Activated T-helper 1 cell treated with Interleukin-2 at 50 U/mL for 16 hours (primary cell): Measurements from ENCODE around the gene CES4A.
A peak's percentile ranks its signal among the peaks of the same experiment; 100 is the strongest.
"Not testable (repeated sequence)": the region's sequence is repeated elsewhere in the genome, so short reads cannot be mapped to it uniquely, and the experiment has no call there.

Source experiments
- DNase-seq: peaks from one replicate; pipeline ENCODE4 v3.0.0-alpha.2; 2020; ENCODE audit warnings: low read depth

The CES4A gene

GRCh38 chr16:67022531-67023214 lies 34.3 kb downstream of the CES4A start:
- no peak for DNase-seq

DNA sequence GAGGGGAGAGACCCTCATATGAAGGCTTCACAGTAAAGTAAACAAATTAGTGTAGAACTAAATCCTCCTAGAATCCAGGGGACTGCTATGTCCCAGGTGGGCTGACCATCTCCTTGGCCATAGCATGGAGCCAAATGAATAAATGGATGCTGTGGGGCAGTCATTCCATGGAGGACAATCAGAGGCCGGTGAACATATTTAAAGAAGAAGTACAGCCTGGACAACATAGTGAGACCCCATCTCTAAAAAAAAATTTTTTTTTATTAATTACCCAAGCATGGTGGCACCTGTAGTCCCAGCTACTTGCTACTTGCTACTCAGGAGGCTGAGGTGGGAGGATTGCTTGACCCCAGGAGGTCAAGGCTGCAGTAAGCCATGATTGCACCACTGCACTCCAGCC lies 35.3 kb downstream of the CES4A start:
- no peak for DNase-seq

DNA sequence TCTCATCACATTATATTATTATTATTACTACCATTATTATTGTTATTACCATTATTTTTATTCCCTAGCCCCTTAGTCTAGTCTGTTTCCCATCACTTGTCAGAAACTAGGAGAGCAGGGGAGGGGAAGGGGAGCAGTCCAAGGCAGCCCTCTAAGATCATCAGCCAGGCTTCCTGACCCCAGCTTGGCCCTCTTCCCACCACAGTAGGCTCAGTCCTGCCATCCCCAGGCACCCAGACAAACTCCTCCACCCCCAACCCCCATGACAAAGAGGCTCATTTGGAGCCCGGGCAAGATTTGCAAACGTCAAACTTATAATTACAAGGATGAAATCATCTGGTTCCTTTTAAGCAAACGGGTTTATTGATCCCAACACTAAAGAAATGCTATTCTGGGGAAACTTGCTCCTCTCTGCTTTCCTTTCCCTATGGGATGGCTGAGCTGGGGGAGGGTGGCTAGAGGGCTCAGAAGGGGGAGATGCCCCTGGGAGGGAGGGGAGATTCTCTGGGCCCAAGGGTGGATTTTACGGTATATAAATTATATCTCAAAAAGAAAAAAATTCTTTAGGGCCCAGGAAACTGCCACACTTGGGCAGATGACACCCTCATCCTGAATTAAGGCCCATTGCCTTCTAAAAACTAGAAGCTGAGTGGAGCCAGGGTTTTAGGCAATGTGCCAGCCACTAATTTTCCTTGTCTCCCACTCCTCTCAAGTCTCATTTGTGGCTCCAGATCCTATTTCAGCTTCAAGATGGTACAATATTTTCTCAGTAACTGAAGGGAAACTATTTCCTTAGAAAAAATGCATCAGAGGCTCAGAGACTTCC lies 36.2 kb downstream of the CES4A start:
- DNase-seq = no peak

DNA sequence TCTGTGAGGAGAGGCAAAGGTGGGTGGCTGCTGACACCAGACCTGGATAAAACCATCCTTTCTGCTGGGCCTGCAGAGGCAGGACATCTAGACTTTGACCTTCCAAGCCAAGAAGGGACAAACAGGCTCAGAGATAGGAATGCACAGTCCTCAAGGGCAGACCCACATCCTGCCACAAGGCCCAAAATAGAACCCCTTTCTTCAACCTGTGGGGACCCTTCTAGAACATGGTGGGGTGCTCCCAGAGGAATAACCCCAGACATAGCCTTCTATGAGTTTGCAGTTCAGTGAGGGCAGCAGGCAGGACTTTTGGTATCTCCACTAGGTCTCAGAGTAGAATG lies 36.8 kb downstream of the CES4A start:
- DNase-seq = no peak

DNA sequence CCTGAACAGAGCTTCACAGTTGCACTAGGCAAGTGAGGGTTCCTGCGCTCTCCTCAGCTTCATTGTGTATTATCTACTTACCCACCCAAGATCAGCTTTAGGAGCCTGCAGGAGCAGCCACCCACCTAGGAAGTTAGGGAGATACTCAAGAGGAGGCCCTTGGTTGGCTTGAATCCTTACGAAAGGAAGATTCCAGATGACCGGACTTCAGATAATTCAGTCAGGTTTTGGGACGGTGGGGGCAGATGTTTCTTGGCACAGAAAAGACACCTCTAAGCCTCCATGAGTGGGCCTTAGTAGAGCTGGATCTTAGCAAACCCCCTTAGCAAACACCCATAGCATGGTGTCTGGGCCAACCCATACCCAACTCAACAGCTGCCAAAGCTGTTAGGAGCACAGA lies 38.2 kb downstream of the CES4A start:
- no peak for DNase-seq

GRCh38 chr16:67027046-67027445 lies 38.7 kb downstream of the CES4A start:
- no peak for DNase-seq

DNA sequence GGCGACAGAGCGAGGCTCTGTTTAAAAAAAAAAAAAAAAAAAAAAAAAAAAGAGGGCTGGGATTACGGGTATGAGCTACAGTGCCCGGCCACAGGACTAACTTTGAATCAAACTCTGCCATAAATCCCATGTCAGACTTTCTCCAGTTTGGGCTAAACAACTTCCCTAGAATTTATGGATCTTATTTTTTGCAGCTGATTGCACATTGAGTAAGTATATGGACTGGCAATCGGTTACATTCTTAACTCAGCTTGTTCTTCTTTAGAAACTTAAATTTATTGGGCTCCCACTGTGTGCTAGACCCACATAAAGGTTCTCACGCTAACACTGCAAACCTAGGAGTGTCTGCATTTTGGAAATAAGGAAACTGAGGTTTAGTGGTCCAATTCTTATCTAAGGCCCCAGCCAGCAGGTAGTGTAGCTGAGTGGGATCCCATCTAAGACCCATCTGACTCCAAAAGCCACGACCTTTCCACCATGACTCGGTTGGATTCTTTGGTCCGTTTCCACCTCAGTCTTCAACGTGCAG lies 39.8 kb downstream of the CES4A start:
- DNase-seq = no peak

DNA sequence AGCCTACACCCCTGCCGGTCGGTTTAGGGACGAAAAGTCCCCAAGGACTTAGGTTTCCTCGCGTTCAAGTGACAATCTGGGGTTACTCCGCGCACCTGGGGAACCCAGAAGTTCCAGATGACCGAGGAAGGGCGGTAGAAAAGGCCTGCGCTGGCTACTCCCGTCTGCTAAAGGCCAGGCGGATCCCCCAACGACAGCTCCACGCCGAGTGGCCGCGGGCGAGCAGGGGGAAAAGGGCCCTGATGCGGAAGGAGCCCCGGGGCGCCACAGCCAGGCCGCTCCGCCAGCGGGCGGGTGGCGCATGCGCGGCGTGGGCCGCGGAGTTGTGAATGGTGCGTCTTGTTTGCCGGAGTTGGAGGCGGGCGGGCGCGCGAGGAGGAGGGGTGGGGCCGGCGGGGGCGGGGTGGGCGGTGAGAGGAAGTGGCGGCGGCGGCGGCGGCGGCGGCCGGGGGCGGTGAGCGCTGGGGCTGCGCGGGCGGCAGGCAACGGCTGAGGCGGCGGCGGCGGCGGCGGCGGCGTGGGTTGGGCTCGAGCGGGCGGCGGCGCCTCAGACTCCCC lies 40.4 kb downstream of the CES4A start, which contains the start of gene CBFB:
TSS of gene CBFB (plus strand) at position 454 of the 558 bp plus-strand sequence. CDS start 259 bp downstream, outside the sequence.
- DNase-seq = peak; percentile 92

DNA sequence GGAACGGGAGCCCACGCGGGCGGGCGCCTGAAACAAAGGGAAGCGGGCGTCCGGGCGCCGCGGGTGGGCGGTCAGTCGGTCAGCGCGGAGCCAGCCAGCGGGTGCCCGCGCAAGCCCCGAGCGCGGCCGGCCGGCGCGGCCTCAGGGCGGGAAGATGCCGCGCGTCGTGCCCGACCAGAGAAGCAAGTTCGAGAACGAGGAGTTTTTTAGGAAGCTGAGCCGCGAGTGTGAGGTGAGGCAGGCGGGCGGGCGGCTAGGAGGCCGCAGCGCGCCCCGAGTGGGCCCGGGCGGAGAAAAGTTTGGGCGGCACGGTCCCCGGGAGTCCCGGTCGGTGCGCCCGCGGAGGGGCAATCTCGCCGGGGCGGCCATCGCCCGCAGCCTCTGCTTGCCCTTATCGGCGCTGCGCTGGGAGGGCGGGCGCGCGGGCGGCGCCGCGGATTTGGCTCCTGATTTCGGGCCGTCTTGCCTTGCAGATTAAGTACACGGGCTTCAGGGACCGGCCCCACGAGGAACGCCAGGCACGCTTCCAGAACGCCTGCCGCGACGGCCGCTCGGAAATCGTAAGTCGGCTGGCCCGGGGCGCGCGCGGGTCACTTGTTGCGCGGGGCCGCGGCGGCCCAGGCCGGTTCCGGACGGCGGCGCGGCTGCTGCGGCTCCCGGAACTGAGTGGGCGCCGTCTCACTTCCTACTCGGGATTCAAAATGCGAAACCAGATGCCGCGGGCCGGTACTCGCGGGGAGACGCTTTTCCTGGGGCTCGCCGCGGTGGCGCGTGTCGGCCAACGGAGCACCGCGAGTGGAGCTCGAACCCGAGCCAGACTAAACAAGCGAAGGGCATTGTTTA lies 41.1 kb downstream of the CES4A start:
- peak; percentile 43 for DNase-seq

DNA sequence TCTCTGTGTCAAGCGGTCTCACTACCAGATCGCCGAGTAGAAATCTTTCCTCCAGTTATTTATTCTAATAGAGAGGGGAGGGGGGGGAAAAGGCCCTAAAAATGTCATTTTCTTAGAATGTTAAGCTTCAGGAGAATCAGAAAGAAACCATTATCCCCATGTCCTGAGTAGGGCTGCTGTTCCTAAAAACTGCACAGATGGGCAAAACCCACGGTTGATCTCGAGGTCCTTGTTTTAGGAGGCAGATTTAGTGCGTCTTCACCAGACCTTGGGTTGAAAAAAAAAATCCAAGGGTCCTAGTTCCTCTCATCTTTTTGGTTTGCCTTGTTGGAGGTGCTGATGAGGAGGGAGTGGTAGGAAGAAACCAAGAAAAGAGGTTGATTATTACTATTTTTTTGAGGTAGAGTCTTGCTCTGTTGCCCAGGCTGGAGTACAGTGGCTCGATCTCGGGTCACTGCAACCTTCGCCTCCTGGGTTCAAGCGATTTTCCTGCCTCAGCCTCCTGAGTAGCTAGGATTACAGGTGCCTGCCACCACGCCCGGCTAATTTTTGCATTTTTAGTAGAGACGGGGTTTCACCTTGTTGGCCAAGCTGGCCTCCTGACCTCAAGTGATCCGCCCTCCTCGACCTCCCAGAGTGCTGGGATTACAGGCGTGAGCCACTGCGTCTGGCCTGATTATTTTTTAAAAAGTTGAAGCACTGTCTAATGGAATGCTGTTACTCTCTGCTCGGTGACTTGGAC lies 42.0 kb downstream of the CES4A start:
- DNase-seq = no peak

GRCh38 chr16:67034487-67034886 lies 46.1 kb downstream of the CES4A start:
- no peak for DNase-seq

DNA sequence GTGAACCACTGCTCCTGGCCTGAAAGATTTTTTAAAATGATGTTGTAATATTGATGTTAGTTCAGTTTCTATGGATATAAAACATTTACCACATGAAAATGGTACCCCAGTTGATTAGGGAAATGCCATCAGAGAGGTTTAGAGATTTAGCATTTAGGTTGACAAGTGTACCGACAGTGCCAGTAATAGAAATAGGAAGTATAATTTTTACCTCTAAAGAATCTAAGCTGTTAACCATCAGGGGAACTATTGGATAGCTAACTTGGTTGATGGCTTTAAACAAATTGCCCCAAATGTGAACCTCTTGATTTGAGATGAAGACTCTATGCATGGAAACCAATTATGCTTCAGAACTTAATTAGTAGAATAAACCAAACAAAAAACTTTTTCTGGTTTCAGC lies 47.0 kb downstream of the CES4A start:
- DNase-seq = no peak

DNA sequence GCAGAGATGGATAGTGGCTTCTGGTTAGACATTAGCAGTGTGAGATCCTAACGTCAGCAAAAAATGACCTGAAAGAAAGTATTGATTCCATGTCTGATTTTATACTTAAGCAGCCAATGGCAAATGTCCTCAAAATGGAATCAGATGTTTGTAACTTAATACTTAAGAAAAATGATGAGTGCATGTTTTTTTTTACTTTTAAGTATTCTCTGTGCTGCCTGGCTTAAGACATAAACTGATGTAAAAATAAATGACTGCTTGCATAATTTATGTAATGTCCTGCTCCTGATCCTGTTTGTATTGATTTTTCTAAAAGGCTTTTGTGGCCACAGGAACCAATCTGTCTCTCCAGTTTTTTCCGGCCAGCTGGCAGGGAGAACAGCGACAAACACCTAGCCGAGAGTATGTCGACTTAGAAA lies 47.9 kb downstream of the CES4A start:
- DNase-seq = no peak

GRCh38 chr16:67039260-67040020 lies 51.1 kb downstream of the CES4A start:
- no peak for DNase-seq

- DNase-seq = no peak
Observed at GRCh38 chr16:67040166-67040565, 51.8 kb downstream of the CES4A start.

DNA sequence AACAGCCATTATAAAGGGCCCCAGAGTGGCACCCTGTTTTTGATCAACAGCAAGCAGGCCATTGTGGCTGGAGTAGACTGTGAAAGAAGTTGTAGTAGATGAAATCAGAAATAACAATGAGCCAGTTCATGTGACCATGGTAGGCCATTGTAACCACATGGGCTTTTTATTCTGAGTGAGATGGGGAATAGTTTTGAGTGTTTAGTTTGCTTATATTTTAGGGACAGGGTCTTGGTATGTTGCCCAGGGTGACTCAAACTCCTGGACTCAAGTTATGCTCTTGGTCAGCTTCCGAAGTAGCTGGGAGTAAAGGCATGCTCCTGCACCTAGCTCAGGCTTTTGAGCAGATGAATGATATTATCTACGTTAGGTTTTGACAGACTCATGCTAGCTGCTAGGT lies 52.5 kb downstream of the CES4A start:
- no peak for DNase-seq

DNA sequence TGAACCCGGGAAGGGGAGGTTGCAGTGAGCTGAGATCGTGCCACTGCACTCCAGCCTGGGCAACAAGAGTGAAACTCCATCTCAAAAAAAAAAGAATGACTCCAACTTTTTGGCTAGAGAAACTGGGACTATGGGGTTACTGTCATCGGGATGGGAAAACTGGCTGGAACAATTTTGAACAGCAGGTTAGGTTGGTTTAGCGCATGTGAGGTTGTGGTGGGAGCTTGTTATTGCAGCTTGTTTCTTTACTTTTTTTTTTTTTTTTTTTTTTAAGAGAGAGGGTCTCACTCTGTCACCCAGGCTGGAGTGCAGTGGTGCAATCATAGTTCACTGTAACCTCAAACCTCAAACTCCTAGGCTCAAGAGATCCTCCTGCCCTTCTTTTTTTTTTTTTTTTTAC lies 53.1 kb downstream of the CES4A start:
- DNase-seq = not testable (repeated sequence)

GRCh38 chr16:67043420-67043819 lies 55.0 kb downstream of the CES4A start:
- DNase-seq = no peak

DNA sequence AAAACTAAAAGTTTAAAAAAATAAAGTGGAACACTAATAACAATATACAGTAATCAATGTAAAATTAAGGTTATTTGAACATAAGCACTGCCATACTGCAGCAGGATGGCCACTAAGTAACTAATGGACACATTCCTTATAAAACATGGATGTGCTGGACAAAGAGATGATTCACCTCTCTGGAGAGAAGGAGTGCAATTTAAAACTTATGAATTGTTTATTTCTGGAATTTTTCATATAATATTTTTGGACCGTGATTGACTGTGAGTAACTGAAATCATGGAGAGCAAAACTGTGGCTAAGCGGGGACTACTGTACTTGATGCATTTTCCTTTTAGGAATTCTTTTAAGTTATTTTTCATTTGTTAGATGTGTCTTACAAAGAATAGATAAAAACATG lies 62.4 kb downstream of the CES4A start:
- DNase-seq = no peak

GRCh38 chr16:67052399-67052798 lies 64.0 kb downstream of the CES4A start:
- DNase-seq = no peak
